Activated CD4-positive, alpha-beta T cell treated with anti-CD3 and anti-CD28 coated beads, Interleukin-2, amount 10 ng/mL, durations not matched to agents 24 days and 14 days (primary cell): ENCODE measurements around the gene PEX26. TPM values are rescaled to one million over a fixed set of nuclear protein-coding genes. Genes with fewer than 3 reads are reported as not detected.
"Not testable (repeated sequence)": the region's sequence is repeated elsewhere in the genome, so short reads cannot be mapped to it uniquely, and the experiment has no call there.

ENCODE experiments used
- DNase-seq: peaks from one replicate; pipeline ENCODE4 v3.0.0; 2022
- H3K27ac Mint-ChIP-seq: one replicate; pipeline ENCODE4 v1.8.0; 2022; ENCODE audit warnings: mild to moderate bottlenecking, mixed read lengths
- H3K27me3 Mint-ChIP-seq: one replicate; pipeline ENCODE4 v1.8.0; 2022; ENCODE audit warnings: mixed read lengths
- H3K36me3 Mint-ChIP-seq: one replicate; pipeline ENCODE4 v1.8.0; 2022; ENCODE audit warnings: low read depth, mild to moderate bottlenecking, mixed read lengths
- H3K4me1 Mint-ChIP-seq: one replicate; pipeline ENCODE4 v1.8.0; 2021; ENCODE audit warnings: mixed read lengths
- H3K4me3 Mint-ChIP-seq: one replicate; pipeline ENCODE4 v1.8.0; 2022; ENCODE audit warnings: mild to moderate bottlenecking, moderate library complexity, mixed read lengths
- H3K9me3 Mint-ChIP-seq: one replicate; pipeline ENCODE4 v1.8.0; 2021; ENCODE audit warnings: mixed read lengths
- intact Hi-C: fragments of 100-400 bp; cut with micrococcal nuclease; formaldehyde crosslinking; loops from one replicate; pipeline ENCODE4 v1.15.1; 2023
- total RNA-seq: library from RNA; stranded (reverse); gene quantifications from 2 replicates; pipeline ENCODE4 v1.2.3, GENCODE V29; 2022

Gene PEX26
- total RNA-seq, 1 donor from 2014 or later: 54.0 TPM

DNA sequence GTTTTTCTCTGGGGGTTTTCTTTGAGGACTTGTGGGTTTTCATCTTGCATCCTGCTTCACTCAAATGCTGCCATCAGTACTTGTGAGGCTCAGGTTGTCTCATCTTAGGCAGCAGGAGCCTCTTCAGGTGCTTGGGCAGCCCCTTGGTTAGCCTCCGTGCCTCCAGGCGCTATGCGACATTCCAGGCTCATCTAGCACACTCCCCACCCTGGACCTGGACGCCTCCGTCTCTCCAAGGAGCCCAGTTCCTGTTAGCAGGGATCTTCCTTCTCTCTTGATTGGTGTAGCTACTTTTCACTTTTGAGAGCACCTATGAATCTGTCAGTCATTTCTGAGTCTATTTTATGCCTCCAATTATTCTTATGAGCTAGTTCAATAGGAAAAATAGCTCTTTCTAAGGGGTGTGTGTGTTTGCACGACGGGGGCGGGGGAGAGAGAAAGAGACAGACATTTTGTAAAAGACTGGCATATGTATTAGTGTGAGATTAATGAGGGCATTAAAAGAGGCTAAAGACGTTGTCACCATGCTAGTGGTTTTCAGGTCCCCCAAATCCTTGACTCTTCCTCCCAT is 40.6 kb downstream of the PEX26 start:
- intact Hi-C loops: no loop called here
- no peak for DNase-seq
- Mint-ChIP-seq H3K4me3 (no peak overlapping the region), H3K27ac (no peak overlapping the region), H3K4me1 (peaks cover 20% of the 10 kb centered on the region), H3K27me3 (peaks cover 3% of the 10 kb centered on the region), H3K36me3 (no peaks in the 10 kb centered on the region), H3K9me3 (no peaks in the 10 kb centered on the region)

GRCh38 chr22:18119409-18120110 is 41.8 kb downstream of the PEX26 start:
- peaks cover 9% of the 10 kb centered on the region for H3K4me1 Mint-ChIP-seq
- intact Hi-C loops: no loop called here
- H3K36me3 Mint-ChIP-seq: no peaks in the 10 kb centered on the region
- peak overlapping the region; percentile 20 for H3K27ac Mint-ChIP-seq
- H3K27me3 Mint-ChIP-seq: no peaks in the 10 kb centered on the region
- H3K4me3 Mint-ChIP-seq: no peak overlapping the region
- no peak for DNase-seq
- no peaks in the 10 kb centered on the region for H3K9me3 Mint-ChIP-seq

DNA sequence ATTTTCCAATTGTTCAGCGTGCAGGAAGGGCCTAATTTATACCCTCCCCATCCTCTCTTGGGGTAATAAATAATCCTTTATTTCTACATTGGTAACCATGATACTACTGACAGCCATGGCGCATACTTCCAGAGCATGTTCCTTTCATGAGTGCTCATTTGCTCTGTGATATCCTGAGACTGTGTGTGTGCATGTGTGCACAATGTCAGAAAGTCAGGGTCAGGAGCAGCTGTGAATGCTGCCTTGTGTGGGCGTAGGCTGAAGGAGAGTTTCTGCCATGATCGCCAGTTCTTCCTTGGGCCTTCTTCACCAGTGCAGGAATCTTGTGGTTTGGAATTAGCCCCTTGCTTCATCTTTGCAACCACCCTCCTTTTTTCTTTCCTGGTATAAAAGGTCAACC is 43.1 kb downstream of the PEX26 start:
- H3K27ac Mint-ChIP-seq: no peak overlapping the region
- no peak for DNase-seq
- no peak overlapping the region for H3K4me3 Mint-ChIP-seq
- peaks cover 8% of the 10 kb centered on the region for H3K4me1 Mint-ChIP-seq
- intact Hi-C loops: no loop called here
- H3K36me3 Mint-ChIP-seq: no peaks in the 10 kb centered on the region
- no peaks in the 10 kb centered on the region for H3K27me3 Mint-ChIP-seq
- no peaks in the 10 kb centered on the region for H3K9me3 Mint-ChIP-seq

GRCh38 chr22:18121506-18121905 is 43.7 kb downstream of the PEX26 start:
- Mint-ChIP-seq H3K9me3 (no peaks in the 10 kb centered on the region), H3K27ac (no peak overlapping the region), H3K27me3 (no peaks in the 10 kb centered on the region), H3K4me1 (peaks cover 10% of the 10 kb centered on the region), H3K4me3 (no peak overlapping the region), H3K36me3 (no peaks in the 10 kb centered on the region)
- intact Hi-C loops: no loop called here
- DNase-seq: no peak

DNA sequence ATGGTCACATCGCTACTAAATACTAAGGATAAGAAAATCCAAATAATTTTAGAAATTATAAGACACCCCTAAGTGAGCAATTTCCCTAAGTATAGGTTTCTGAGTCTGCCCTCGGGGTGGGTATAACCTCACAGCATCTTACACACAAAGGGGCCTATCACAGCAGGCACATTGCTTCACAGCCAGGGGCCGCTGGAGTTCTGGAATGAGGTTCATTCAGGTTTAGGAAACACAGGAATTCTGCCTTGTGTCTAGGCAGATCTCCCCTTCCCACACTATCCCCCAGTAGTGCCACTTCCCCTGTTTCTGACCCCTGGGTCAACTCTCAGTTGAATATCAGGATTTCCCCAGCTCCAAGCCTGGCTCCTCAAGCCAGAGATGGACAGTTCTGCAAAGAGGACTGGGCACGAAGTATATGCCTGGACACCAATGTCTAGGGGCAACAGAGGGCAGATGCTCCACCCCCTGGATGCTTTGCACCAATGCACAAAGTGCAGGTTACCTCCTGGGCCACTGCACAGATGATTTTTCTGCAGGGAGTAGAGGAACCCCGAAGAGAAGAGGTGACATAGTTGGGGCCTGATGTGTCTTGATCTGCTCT is 44.3 kb downstream of the PEX26 start:
- H3K27me3 Mint-ChIP-seq: no peaks in the 10 kb centered on the region
- intact Hi-C loops: no loop called here
- DNase-seq: no peak
- H3K27ac Mint-ChIP-seq: no peak overlapping the region
- H3K36me3 Mint-ChIP-seq: peaks cover 2% of the 10 kb centered on the region
- H3K4me3 Mint-ChIP-seq: no peak overlapping the region
- H3K9me3 Mint-ChIP-seq: no peaks in the 10 kb centered on the region
- peaks cover 10% of the 10 kb centered on the region for H3K4me1 Mint-ChIP-seq

DNA sequence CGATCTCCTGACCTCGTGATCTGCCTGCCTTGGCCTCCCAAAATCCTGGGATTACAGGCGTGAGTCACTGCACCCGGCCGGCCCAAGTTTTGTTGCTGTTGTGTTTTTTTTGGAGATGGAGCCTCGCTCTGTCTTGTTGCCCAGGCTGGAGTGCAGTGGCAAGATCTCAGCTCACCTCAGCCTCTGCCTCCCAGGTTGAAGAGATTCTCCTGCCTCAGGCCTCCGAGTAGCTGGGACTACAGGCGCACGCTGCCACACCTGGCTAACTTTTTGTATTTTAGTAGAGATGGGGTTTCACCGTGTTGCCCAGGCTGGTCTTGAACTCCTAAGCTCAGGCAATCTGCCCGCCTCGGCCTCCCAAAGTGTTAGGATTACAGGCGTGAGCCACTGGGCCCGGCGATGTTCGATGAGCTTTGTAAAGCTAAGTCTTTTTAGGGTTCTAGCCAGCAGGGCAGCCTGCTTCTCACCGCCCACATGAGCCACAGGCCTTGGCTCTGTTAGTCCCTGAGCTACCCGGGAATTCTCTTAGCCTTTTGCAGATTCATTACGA is 45.8 kb downstream of the PEX26 start:
- H3K9me3 Mint-ChIP-seq, intact Hi-C loops, H3K36me3 Mint-ChIP-seq, H3K27me3 Mint-ChIP-seq, H3K4me3 Mint-ChIP-seq, DNase-seq: not testable (repeated sequence)
- H3K4me1 Mint-ChIP-seq: peaks cover 10% of the 10 kb centered on the region
- peak overlapping the region; percentile 41 for H3K27ac Mint-ChIP-seq

DNA sequence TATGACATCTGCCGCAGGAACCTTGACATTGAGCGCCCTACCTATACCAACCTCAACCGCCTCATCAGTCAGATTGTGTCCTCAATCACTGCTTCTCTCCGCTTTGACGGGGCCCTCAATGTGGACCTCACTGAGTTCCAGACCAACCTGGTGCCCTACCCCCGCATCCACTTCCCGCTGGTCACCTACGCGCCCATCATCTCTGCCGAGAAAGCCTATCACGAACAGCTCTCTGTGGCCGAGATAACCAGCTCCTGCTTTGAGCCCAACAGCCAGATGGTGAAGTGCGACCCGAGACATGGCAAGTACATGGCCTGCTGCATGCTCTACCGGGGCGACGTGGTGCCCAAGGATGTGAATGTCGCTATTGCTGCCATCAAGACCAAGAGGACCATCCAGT is 48.8 kb downstream of the PEX26 start:
- H3K4me1 Mint-ChIP-seq: peaks cover 2% of the 10 kb centered on the region
- no peak overlapping the region for H3K4me3 Mint-ChIP-seq
- no peaks in the 10 kb centered on the region for H3K27me3 Mint-ChIP-seq
- no peak for DNase-seq
- intact Hi-C loops: no loop called here
- H3K36me3 Mint-ChIP-seq: peaks cover 3% of the 10 kb centered on the region
- H3K9me3 Mint-ChIP-seq: no peaks in the 10 kb centered on the region
- no peak overlapping the region for H3K27ac Mint-ChIP-seq

GRCh38 chr22:18130018-18130417 is 52.2 kb downstream of the PEX26 start:
- DNase-seq: no peak
- H3K4me3 Mint-ChIP-seq: no peak overlapping the region
- H3K9me3 Mint-ChIP-seq: no peaks in the 10 kb centered on the region
- H3K36me3 Mint-ChIP-seq: peaks cover 11% of the 10 kb centered on the region
- no peak overlapping the region for H3K27ac Mint-ChIP-seq
- intact Hi-C loops: no loop called here
- H3K27me3 Mint-ChIP-seq: no peaks in the 10 kb centered on the region
- peaks cover 2% of the 10 kb centered on the region for H3K4me1 Mint-ChIP-seq

DNA sequence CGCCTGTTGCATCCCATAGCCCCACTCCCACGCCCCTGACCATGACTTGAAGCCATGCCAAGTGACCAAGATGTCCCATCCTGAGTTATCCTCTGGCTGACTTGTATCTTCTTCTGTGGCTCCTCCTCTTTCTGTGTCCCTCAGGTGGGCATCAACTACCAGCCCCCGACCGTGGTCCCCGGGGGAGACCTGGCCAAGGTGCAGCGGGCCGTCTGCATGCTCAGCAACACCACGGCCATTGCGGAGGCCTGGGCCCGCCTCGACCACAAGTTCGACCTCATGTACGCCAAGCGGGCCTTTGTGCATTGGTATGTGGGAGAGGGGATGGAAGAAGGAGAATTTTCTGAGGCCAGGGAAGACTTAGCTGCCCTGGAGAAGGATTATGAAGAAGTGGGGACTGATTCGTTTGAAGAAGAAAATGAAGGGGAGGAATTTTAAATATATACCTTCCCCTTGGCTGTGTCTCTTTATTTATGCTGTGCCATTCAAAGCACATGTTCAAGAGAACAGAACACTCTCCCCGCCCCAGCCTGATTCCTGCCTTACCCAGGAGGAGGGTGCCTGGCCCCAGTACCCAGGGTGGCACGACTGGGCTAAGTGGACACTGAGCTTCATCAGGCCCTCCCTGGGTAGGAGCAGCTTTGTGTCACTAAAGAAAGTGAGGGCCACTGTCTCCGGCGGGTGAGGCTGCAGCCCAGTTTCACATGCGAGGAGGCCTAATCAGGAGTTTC is 53.1 kb downstream of the PEX26 start:
- no peak overlapping the region for H3K4me3 Mint-ChIP-seq
- H3K27me3 Mint-ChIP-seq: no peaks in the 10 kb centered on the region
- H3K36me3 Mint-ChIP-seq: peaks cover 11% of the 10 kb centered on the region
- H3K27ac Mint-ChIP-seq: no peak overlapping the region
- H3K4me1 Mint-ChIP-seq: peaks cover 2% of the 10 kb centered on the region
- intact Hi-C loops: no loop called here
- no peaks in the 10 kb centered on the region for H3K9me3 Mint-ChIP-seq
- no peak for DNase-seq

DNA sequence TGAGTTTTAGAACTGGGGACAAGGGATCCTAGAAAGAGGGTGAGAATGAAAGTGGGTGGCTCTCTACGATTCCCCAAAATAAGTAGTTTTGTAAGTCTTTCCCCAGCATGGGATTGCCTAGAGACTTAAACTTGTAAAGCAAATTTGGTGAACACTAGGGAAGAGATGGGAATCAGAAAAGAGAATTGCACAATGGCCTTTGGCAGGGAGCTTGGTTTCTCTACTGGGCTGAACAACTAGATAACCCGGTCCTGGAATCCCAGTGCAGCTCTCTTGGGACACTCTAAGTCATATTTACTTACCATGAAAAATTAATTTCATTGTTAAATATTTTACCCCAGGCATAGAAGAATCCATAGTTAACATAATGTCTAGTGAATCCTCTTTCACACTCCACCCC is 55.7 kb downstream of the PEX26 start:
- Mint-ChIP-seq H3K36me3 (peaks cover 9% of the 10 kb centered on the region), H3K27ac (no peak overlapping the region), H3K4me3 (no peak overlapping the region), H3K27me3 (no peaks in the 10 kb centered on the region), H3K9me3 (no peaks in the 10 kb centered on the region), H3K4me1 (no peaks in the 10 kb centered on the region)
- no peak for DNase-seq
- intact Hi-C loops: no loop called here

- intact Hi-C loops: no loop called here
These were observed 59.0 kb downstream of the PEX26 start for GRCh38 chr22:18136563-18137320.

GRCh38 chr22:18141004-18141403 is 63.2 kb downstream of the PEX26 start:
- H3K9me3 Mint-ChIP-seq, H3K27ac Mint-ChIP-seq, intact Hi-C loops, H3K36me3 Mint-ChIP-seq, DNase-seq, H3K27me3 Mint-ChIP-seq, H3K4me3 Mint-ChIP-seq, H3K4me1 Mint-ChIP-seq: not testable (repeated sequence)

More at GRCh38 chr22:18136563-18137320, 59.0 kb downstream of the PEX26 start:
- H3K9me3 Mint-ChIP-seq: no peaks in the 10 kb centered on the region
- no peak overlapping the region for H3K27ac Mint-ChIP-seq
- H3K27me3 Mint-ChIP-seq: no peaks in the 10 kb centered on the region
- no peak overlapping the region for H3K4me3 Mint-ChIP-seq
- H3K36me3 Mint-ChIP-seq: peaks cover 12% of the 10 kb centered on the region
- no peak for DNase-seq
- no peaks in the 10 kb centered on the region for H3K4me1 Mint-ChIP-seq

DNA sequence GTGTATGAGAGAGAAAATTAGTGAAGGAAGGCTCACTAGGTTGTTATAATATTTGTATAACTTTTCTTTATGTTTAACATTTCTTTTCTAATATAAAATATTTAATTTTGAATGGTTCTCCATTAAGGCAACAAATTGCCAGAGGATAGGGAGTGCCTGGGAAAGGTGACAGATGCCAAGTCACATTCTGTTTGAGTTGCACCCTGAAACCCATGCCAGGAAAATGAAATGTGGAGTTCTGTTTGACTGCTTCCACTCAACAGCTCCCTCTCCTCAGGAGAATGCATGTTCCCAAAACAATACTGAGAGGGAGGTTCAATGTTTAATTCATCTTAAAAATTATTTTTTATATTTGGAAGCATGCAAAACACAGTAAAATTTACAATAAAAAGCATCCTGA is 66.3 kb downstream of the PEX26 start:
- intact Hi-C loops: no loop called here

More for the DNA sequence above, 66.3 kb downstream of the PEX26 start:
- peaks cover 18% of the 10 kb centered on the region for H3K4me1 Mint-ChIP-seq
- H3K36me3 Mint-ChIP-seq: peaks cover 12% of the 10 kb centered on the region
- no peak overlapping the region for H3K4me3 Mint-ChIP-seq
- H3K9me3 Mint-ChIP-seq: no peaks in the 10 kb centered on the region
- H3K27me3 Mint-ChIP-seq: no peaks in the 10 kb centered on the region
- H3K27ac Mint-ChIP-seq: no peak overlapping the region
- DNase-seq: no peak
